GM12878 (cell line): Measurements from ENCODE around the gene SPATA22.

Experiments used
- CTCF ChIP-seq, 3 experiments: IDR thresholded peaks in 2 of 3; conservative IDR thresholded peaks in 1 of 3; 2 replicates each; pipeline ENCODE4 v1.5.1; 2011; ENCODE audit warnings: low read depth in 3 of 3, low read length in 3 of 3, mild to moderate bottlenecking in 3 of 3, control low read depth in 2 of 3, moderate library complexity in 2 of 3, inconsistent platforms in 1 of 3, mixed read lengths in 1 of 3; ENCODE audit not compliant: control insufficient read depth in 2 of 3, insufficient read depth in 1 of 3; ENCODE audit errors: extremely low read depth in 1 of 3
- EGR1 ChIP-seq, 2 experiments: IDR thresholded peaks; 1 replicate in 1 of 2; 2 replicates in 1 of 2; pipeline ENCODE4 v1.6.1; 2011 to 2012; ENCODE audit warnings: low read depth in 2 of 2, low read length in 2 of 2, borderline replicate concordance in 1 of 2, mild to moderate bottlenecking in 1 of 2, moderate library complexity in 1 of 2
- MAX ChIP-seq: IDR thresholded peaks from 2 replicates; pipeline ENCODE4 v1.6.1; 2012; ENCODE audit warnings: low read depth, low read length, improper control_type of control experiment
- SPI1 ChIP-seq: IDR thresholded peaks from 2 replicates; pipeline ENCODE4 v1.6.1; 2011; ENCODE audit warnings: low read depth, mild to moderate bottlenecking, low read length, moderate library complexity, borderline replicate concordance; ENCODE audit not compliant: insufficient read depth
- TBL1XR1 ChIP-seq: IDR thresholded peaks from 2 replicates; pipeline ENCODE4 v1.6.1; 2012; ENCODE audit warnings: low read depth, low read length, improper control_type of control experiment

- no peak for TF ChIP-seq TBL1XR1
- TF ChIP-seq SPI1, result no peak
- TF ChIP-seq MAX, result no peak
- TF ChIP-seq CTCF (IDR thresholded peaks at IDR 0.05 in 2 of 3, conservative IDR thresholded peaks at IDR 0.05 in 1 of 3; ENCODE audit: control insufficient read depth in 2 of 3, extremely low read depth in 1 of 3, insufficient read depth in 1 of 3, low read depth in 3 of 3, low read length in 3 of 3), result no peak
- no peak for TF ChIP-seq EGR1 (IDR thresholded peaks at IDR 0.05; ENCODE audit: borderline replicate concordance in 1 of 2, low read depth in 2 of 2, low read length in 2 of 2)
Observed at GRCh38 chr17:3513305-3514035, 41.9 kb upstream of the SPATA22 start.
